GM21528 (cell line): ENCODE data around the gene EBF4.

Source experiments
- ATAC-seq: cut with Tn5 transposase; IDR thresholded peaks from one replicate; pipeline ENCODE4 v1.9.1; 2021; ENCODE audit warnings: mild to moderate bottlenecking, moderate library complexity; ENCODE audit not compliant: unreplicated experiment, low FRiP score

EBF4 gene, protein sequence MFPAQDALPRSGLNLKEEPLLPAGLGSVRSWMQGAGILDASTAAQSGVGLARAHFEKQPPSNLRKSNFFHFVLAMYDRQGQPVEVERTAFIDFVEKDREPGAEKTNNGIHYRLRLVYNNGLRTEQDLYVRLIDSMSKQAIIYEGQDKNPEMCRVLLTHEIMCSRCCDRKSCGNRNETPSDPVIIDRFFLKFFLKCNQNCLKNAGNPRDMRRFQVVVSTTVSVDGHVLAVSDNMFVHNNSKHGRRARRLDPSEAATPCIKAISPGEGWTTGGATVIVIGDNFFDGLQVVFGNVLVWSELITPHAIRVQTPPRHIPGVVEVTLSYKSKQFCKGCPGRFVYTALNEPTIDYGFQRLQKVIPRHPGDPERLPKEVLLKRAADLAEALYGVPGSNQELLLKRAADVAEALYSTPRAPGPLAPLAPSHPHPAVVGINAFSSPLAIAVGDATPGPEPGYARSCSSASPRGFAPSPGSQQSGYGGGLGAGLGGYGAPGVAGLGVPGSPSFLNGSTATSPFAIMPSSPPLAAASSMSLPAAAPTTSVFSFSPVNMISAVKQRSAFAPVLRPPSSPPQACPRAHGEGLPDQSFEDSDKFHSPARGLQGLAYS

DNA sequence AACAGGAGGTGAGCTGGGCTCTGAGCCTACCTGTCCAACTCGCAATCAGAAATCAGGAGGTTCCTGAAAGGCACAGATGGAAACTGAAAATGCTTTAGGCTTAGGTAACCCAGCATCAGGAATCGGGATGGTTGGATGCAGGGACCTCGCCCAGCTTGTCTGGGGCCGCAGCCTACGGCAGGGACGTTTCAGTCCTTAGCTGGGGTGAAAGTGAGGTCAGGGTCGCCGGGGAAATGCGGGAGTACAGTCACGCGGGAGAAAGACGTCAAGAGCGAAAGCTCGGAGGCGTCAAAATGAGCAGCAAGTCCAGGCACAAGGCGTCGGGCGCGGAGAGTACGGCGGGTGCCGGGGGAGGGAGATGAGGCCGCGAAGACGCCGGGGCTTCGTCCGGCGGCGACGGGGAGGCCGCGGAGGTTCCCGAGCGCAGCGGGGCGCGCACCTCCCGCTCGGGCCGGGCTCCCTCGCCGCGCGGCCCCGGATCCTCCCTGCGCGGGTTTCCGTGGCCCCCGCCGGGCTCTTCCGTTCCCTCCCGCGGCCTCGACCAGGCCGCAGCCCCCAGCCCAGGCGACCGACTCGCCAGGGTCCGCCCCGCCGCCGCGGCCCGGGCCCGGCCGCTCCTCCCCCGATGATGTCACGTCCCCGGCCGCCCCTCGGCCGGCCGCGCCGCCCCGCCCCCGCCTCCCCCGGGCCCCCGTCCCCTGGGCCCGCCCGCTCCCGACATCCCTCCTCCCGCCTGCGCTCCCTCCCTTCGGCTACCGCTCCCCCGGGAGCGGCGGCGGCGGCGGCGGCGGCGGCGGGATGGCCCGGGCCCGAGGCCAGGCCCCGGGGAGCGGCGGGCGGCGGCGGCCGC lies at the start of gene EBF4:
TSS of gene EBF4 (plus strand) at position 745 of the 850 bp plus-strand sequence. CDS start 866 bp downstream, outside the sequence.
- no peak for ATAC-seq

DNA sequence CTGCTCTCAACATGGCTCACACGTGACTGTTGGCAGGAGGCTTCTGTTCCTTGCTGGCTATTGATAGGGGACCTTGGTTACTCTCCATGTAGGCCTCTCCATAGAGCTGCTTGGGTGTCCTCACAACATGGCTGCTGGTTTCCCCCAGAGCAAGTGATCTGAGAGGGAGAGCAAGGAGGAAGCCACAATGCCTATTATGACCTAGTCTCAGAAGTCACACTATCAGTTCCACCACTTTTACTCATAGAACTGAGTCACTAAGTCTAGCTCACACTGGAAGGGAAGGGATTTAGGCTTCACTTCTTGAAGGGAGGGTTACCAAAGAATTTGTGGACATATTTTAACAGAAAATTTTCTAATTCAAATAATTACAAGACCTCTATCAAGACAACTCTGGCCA lies 48.9 kb upstream of the EBF4 start:
- ATAC-seq, result no peak

DNA sequence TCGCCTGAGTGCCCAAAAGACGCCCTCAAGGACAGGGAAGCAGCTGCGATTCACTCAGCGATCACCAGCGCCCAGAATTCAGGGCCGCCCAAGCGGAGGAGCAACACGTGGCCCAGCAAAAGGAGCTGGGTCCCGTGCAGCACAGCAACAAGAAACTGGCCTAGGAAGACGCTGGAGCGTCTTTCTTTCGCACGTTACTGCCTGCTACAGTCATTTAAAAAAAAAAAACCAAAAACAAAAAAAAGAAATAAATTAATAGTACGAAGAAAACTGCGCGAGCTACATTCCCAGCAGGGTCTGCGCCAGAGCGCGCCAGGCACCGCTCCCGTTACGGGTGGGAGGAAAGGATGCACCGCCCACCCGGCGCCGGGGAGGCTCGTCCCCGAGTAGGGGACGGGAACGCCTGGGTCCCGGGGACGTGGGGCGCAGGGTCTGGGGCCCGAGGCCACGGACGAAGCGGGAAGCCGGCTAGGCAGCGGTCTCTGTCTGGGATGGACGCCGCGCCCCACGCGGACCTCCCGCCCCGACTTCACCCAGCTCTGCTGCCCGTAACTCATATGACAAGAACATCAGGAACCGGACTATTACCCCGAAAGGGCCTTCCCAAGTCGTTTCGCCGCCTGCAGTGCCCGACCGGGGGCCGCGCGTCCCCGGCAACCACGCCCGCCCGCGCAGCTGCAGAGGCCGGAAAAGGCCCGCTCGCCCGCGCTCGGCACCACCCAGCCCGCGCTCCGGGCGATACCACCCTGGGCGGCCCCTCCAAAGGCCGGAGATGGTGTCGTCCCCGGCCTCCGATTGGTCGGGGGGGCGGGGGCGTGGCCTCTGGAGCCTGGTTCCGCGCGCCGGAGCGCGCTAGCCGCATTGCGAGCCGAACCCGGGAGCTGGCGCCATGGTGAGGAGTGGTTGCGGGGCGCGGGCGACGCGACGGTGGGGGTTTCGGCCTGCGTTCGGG lies 40.5 kb upstream of the EBF4 start, which contains the start of gene NOP56:
TSS of gene NOP56 (plus strand) at position 861 of the 952 bp plus-strand sequence. CDS start at position 890, 29 bp downstream.
- peak; percentile 77 for ATAC-seq

DNA sequence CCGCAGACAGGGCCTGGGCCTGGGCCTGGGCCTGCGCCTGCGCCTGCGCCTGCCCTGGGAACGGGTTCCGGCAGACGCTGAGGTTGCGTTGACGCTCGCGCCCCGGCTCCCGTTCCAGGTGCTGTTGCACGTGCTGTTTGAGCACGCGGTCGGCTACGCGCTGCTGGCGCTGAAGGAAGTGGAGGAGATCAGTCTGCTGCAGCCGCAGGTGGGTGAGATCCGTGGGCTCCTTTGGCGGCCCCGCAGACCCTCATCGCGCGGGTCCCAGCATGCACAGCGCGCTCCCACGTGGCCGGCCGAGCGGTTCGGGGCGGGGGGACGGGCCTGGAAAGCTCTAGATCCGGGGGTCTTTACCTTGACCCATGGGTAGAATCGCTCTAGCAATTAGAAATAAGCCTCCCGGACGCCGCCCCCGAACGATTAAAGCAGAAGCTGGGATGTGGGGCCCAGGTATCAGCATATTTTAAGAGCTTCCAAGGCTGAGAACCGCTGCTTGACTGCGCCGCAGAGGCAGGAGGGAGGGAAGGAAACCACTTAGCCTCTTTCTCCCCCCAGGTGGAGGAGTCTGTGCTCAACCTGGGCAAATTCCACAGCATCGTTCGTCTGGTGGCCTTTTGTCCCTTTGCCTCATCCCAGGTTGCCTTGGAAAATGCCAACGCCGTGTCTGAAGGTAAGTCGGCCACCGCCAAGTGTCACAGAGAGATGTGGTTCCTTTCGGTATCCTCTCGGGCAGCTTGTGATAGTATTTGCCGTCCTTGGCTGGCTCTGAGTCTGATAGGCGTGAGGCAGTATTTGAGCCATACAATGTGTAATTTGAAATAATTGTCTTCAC lies 39.6 kb upstream of the EBF4 start:
- ATAC-seq, result peak; percentile 36

DNA sequence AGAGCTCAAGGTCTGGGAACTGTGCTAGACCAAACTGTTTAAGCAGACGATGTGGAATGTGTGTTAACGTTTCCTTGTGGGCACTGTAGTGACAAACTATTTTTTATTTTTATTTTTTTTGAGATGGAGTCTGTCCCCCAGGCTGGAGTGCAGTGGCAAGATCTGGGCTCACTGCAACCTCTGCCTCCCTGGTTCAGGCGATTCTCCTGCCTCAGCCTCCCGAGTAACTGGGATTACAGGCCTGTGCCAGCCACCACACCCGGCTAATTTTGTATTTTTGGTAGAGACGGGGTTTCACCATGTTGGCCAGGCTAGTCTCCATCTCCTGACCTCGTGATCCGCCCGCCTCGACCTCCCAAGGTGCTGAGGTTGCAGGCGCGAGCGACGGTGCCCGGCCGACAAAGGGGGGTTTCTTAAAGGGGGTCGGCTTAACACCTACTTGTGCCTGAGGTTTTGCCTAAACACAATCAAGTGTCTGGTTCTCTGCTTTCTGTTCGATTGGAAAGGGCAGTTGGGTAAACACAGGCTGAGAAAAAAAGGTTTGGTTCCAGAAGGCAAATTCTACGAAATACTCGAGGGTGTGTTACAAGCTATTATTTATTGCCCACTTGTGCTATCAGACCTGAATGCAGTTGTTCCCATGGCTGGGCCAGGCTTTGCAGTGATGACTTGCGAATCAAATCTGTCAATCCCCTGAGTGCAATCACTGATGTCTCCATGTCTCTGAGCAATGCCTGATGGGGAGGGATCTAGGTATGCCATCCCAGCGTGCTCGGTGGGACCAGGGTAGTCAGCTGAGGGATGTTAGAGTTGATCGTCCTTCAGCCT lies 38.8 kb upstream of the EBF4 start:
- ATAC-seq, result no peak

DNA sequence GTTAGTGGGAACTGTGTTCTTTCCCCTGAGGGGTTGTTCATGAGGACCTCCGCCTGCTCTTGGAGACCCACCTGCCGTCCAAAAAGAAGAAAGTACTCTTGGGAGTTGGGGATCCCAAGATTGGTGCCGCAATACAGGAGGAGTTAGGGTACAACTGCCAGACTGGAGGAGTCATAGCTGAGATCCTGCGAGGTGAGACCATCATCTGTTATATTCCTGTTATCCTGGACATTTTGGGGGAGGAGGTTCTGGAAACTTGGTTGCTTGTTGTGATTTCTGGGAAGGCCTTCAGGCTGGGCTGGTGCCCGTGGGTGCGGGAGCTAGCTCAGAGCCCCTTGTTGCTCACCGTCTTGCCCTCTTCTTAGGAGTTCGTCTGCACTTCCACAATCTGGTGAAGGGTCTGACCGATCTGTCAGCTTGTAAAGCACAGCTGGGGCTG lies 38.2 kb upstream of the EBF4 start:
- no peak for ATAC-seq

DNA sequence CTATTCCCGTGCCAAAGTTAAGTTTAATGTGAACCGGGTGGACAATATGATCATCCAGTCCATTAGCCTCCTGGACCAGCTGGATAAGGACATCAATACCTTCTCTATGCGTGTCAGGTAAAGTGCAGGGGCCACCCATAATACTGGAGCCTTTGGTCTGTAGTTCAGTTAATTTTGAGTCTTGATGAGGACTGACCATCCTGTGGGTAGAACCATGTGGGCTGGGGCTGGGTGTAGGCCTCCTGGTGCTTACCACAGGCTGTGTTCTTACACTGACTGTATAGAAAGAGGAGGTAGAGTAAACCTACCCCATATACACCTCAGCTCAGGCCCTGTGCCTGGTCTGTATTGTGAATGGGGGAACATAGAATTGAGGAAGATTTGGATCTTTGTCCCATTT lies 37.7 kb upstream of the EBF4 start:
- no peak for ATAC-seq

DNA sequence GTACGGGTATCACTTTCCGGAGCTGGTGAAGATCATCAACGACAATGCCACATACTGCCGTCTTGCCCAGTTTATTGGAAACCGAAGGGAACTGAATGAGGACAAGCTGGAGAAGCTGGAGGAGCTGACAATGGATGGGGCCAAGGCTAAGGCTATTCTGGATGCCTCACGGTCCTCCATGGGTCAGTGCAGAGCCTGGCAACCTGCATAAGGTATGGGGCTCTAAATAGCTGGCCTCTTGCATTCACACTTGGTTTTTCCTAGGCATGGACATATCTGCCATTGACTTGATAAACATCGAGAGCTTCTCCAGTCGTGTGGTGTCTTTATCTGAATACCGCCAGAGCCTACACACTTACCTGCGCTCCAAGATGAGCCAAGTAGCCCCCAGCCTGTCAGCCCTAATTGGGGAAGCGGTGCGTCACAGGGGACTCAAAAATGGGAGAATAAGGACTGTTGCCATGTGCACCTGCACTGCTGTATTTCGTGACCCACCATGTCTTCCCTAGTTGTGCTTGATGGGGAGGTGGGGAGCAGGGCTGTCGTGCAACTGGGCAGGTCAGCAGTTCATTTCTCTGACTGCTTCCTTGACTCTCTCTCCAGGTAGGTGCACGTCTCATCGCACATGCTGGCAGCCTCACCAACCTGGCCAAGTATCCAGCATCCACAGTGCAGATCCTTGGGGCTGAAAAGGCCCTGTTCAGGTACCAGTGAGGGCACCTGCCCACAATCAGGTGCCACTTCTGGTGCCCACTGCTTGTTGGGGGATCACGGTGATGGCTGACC lies 37.1 kb upstream of the EBF4 start:
- no peak for ATAC-seq

DNA sequence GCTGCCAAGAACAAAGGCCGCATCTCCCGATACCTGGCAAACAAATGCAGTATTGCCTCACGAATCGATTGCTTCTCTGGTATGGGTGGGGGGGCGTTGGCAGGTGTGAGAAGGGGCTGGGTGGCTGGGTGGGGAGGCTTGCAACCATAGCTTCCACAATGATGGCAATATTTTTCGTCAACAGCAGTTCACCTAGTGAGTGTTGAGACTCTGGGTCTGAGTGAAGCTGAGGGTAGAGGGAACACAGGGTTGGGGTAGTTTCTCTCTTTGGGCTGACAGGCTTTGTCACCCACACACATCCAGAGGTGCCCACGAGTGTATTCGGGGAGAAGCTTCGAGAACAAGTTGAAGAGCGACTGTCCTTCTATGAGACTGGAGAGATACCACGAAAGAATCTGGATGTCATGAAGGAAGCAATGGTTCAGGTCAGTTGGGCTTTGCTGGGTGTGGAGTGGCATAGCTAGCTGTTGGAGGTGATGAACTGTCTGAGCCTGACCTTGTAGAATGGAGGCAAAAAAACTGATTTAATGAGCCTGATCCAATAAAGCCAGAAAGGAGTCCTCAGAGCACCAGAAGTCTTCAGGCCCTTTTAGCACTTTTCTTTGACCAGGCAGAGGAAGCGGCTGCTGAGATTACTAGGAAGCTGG lies 36.0 kb upstream of the EBF4 start:
- no peak for ATAC-seq

DNA sequence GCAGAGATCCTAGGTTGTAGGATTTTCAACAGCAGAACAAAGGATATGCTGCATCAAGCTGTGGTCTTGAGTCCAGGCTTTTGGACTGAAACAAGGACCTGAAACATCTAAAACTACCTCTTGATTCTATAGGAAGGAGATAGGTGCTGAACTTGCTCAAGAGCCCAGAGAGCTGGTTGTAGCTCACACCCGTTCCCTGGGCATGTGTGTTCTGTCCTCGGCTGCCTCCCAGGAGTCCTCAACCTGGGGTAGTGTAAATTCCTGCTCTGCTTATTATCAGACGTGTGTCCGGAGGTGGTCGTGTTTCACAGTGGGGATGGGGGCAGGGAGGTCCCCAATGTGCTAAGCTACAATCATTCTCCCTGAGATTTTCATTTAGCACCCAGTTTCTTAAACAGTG lies 35.3 kb upstream of the EBF4 start:
- no peak for ATAC-seq

DNA sequence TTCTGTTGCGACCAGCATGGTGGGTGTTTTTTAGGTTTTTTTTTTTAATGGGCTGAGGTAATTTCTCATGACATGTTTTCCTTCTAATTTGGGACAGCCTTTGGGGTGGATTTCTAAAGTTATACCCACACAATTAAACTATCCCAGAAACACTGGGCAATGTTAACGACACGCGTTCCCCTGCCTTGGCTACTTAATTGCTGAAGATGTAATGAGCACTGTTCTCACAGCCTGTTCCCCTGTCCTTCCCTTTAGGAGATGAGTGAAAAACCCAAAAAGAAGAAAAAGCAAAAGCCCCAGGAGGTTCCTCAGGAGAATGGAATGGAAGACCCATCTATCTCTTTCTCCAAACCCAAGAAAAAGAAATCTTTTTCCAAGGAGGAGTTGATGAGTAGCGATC lies 34.9 kb upstream of the EBF4 start:
- no peak for ATAC-seq

DNA sequence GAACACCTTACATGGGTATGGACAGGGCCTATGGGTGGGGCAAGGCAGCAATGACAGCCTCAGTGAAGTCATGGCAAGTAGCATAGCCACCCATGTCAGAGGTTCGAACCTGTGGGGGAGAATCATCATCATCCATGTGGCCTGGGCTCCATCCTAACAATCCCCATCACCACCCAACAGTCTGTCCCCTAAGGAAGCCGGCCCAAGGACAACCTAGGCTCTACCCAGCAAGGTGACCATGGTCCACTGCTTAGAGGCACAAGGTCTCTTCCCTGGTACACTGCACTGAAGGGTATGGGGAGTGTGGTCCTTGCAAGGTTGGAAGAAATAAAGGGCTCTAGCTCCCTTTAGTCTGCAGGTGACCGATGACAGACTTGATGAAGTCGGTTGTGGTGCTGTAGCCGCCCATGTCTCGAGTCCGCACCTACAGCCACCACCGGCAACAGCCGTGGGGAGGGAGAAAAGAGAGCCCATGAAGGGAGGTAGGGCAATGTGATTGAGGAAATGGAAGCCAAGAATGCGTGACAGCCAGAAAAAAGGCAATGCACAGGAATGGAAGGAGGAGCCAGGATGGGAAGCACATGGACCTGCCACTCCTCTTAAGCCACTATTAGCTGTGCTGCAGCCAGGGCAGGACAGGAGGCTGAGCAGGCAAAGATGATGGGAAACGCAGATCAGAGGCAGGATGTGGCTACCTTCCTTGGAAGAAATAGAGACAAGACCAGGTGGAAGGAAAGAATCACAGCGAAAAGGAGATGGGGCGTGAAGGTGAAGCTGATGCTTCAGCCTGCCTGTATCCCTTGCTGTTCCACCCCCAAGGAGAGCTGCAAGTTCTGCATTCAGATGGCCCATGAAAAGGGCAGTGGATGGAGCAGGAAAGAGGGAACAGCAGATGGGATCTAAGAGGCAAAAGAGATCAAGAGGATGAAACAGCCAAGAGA lies 33.9 kb upstream of the EBF4 start:
- ATAC-seq, result no peak

DNA sequence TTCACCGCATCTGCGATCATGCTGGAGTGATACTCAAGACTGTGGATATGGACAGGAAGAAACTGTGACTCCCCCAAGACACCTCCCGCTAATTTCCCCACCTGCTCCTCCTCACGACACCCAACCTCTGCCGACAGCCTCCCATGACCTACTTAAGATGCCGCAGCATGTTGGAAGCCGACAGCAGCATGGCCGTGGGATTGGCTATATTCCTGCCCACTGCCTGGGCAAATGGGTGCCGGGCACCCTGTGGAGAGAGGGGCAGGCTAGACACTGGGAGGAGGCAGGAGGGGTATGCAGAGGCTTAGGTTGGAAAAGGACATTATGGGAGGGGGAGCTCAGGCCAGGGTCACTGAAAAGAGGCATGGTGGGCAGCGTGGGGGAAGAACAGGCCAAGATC lies 33.0 kb upstream of the EBF4 start:
- no peak for ATAC-seq

DNA sequence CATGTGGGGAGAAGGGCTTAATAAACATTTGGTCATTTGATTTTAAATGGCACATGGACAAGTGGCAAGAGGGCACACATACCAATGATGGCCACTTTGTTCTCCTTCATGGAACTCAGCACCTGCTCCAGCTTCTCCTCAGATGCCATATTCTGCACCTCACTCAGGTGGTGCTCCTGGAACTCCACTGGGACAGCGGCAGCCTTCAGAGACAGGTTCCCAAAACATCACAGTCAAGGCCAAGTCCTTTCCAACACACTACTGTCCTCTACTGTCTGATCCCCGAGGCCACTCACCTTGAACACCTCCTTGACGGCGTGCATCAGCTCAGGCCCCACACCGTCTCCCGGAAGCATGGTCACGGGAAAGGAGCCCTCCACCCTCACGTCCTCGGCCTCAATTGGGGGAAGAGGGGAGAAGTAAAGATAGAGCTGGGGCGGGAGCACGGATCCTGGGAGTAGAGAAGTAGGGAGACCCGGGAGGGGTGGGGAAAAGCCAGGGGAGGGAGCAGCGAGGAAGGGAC lies 29.2 kb upstream of the EBF4 start:
- ATAC-seq, result no peak

DNA sequence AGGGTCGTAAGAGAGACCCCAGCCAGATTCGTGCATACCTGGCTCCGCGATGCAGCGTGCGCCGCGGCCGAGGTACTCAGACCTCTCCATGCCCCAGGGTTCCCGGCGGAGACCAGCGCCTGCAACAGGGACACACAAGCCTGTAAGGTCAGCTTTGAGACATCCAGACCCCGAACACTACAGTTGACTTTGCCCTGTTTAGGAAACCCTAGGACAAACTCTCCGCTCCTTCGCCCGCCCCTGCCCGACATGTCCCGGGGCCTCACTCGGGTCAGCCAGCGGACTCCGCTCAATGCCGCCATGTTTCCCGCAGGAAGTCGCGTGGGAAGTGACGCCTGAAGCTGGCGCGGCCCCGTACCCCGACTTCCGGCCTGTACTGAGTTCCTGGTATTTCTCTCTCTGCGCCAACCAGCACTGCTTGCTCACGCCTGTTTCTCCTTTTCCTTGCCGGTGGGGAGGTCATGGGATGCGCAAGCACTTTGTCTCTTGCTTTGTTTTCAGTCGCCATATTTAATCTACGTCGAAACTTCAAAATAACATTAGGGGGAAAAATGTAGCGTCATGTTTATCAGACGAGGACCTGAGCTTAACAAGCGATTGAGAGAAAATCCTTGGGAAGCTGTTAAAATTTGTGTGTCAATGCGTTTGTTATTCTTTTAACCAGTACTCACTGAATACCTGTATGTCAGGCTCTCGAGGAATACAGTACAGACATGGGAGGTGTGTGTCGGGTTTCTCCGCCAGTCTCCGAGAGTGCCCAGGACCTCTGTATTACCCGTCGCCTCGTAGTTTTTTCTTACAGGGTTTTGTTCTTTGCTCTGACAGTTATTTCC lies 28.5 kb upstream of the EBF4 start, which contains the start of gene IDH3B:
TSS of gene IDH3B (minus strand) at position 330 of the 833 bp plus-strand sequence. CDS start at position 302, 28 bp downstream.
- peak; percentile 88 for ATAC-seq
